ENCODE data around the gene CP.
"Not testable (repeated sequence)": the region's sequence is repeated elsewhere in the genome, so short reads cannot be mapped to it uniquely, and the experiment has no call there.

CP gene

DNA sequence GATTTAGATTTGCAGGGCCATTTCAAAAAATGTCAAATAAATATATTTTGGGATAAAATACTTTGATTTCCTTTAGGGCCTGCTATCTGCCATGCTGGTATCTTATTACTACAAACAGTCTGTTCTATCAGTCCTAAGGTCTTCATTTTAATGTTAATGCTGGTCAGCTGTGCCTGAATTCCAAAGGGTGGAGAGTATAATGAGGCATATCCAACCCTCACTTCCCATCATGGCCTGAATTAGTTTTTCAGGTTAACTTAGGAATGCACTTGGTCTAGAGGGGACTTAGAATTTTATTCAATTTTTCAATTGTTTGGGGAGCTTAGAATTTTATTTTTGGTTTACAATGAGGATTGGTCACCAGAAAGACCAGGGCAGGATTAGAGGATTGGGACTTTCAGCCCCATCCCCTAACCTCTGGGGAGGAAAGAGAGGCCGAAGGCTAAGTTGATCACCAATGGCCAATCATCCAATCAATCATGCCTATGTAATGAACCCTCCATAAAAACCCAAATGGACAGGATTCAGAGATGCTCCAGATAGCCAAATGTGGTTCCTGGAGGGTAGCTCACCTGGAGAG, 17.8 kb upstream of the CP start:
- H3K4me1 Mint-ChIP-seq (ENCODE audit: low read depth): peaks cover 3% of the 10 kb centered on the region
- no peak overlapping the region for H3K27ac Mint-ChIP-seq
- peaks cover 6% of the 10 kb centered on the region for H3K27me3 Mint-ChIP-seq
- no peak for DNase-seq
- no peaks in the 10 kb centered on the region for H3K36me3 Mint-ChIP-seq (ENCODE audit: low read depth)
- H3K9me3 Mint-ChIP-seq: no peaks in the 10 kb centered on the region
- no peak overlapping the region for H3K4me3 Mint-ChIP-seq

DNA sequence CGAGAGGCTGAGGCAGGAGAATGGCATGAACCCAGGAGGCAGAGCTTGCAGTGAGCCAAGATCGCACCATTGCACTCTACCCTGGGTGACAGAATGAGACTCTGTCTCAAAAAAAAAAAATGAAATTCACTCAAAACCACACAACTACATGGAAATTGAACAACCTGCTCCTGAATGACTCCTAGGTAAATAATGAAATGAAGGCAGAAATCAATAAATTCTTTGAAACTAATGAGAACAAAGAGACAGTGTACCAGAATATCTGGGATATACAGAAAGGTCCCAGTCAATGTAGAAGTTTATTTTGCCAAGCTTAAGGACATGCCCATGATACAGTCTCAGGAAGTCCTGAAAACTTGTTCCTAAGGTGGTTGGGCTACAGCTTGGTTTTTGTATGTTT, 16.6 kb upstream of the CP start:
- DNase-seq; H3K27me3 Mint-ChIP-seq; H3K4me1 Mint-ChIP-seq (ENCODE audit: low read depth); H3K4me3 Mint-ChIP-seq; H3K9me3 Mint-ChIP-seq; H3K27ac Mint-ChIP-seq; H3K36me3 Mint-ChIP-seq (ENCODE audit: low read depth): not testable (repeated sequence)

DNA sequence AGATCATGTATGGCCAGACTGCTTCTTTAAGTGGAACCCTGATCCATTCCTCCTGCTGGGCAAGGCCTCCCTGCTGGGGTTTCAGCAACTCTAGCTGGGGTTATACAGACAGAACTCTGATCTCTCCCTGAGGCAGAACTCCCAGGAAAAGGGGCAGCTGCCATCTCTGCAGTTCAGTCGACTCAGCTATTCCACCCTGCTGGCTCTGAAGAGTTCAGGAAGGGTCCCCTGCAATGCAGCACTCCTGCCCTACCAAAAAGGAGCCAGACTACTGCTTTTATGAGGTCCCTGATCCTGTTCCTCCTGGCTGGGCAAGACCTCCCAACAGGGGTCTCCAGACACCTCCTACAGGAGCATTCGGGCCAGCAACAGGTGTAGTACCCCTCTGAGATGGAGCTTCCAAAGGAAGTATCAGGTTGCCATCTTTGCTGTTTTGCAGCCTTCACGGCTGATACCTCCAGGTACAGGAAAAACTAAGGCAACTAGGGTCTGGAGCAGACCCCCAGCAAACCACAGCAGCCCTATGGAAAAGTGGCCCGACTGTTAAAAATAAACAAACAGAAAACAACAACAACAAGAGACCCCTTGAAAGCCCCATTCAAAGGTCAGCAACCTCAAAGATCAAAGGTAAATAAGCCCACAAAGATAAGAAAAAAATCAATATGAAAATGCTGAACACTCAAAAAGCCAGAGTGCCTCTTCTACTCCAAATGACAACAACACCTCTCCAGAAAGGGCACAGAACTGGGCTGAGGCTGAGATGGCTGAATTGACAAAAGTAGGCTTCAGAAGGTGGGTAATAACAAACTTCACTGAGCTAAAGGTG, 14.2 kb upstream of the CP start:
- no peak for DNase-seq
- H3K4me3 Mint-ChIP-seq: no peak overlapping the region
- no peak overlapping the region for H3K27ac Mint-ChIP-seq
- peaks cover 8% of the 10 kb centered on the region for H3K27me3 Mint-ChIP-seq
- H3K9me3 Mint-ChIP-seq: no peaks in the 10 kb centered on the region
- H3K36me3 Mint-ChIP-seq (ENCODE audit: low read depth): no peaks in the 10 kb centered on the region
- no peaks in the 10 kb centered on the region for H3K4me1 Mint-ChIP-seq (ENCODE audit: low read depth)

DNA sequence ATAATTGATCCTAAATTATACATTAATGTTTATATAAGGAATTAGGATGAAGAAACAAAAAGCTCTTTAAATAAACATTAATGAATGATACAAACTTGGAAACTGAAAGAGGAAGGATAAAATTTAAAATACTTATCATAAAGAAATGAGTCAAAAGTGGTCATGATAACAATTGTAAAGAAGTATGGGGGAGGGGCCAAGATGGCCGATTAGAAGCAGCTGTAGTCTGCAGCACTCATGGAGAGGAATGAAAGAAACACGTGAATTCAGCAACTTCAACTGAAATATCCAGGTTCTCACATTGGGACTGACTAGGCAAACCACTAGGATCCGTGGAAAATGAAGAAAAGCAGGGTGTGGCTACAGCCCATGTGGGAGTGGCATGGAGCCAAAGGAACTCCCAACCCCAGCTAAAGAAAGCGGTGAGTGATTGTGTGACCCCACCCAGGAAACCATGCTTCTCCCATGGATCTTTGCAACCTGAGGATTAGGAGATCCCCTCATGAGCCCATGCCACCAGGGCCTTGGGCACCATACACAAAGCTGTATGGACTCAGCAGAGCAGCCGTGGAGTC, 13.1 kb upstream of the CP start:
- H3K4me3 Mint-ChIP-seq: no peak overlapping the region
- H3K4me1 Mint-ChIP-seq (ENCODE audit: low read depth): no peaks in the 10 kb centered on the region
- no peaks in the 10 kb centered on the region for H3K36me3 Mint-ChIP-seq (ENCODE audit: low read depth)
- no peak for DNase-seq
- peaks cover 12% of the 10 kb centered on the region for H3K27me3 Mint-ChIP-seq
- H3K27ac Mint-ChIP-seq: no peak overlapping the region
- H3K9me3 Mint-ChIP-seq: no peaks in the 10 kb centered on the region

DNA sequence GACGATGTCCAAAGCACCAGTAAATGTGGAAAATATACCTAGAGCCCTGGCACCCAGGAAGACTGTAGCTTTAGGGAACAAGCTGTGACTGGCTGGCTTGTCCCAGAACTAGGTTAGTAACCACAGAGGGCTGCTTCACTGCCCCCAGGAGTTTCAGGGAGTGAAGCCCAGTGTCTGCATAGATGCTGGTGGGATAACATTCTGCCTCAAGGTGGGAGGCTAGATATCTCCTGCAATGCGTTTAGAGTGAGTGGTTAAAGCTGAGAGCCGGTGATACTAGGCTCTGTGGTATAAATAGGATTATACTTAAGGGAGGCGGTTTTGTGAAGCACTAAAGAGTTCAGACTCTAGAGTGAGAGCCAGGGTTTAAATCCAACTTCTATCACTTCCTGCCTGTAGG, 11.7 kb upstream of the CP start:
- H3K27me3 Mint-ChIP-seq: peaks cover 9% of the 10 kb centered on the region
- DNase-seq: no peak
- no peak overlapping the region for H3K4me3 Mint-ChIP-seq
- no peaks in the 10 kb centered on the region for H3K9me3 Mint-ChIP-seq
- H3K4me1 Mint-ChIP-seq (ENCODE audit: low read depth): no peaks in the 10 kb centered on the region
- no peak overlapping the region for H3K27ac Mint-ChIP-seq
- H3K36me3 Mint-ChIP-seq (ENCODE audit: low read depth): no peaks in the 10 kb centered on the region

DNA sequence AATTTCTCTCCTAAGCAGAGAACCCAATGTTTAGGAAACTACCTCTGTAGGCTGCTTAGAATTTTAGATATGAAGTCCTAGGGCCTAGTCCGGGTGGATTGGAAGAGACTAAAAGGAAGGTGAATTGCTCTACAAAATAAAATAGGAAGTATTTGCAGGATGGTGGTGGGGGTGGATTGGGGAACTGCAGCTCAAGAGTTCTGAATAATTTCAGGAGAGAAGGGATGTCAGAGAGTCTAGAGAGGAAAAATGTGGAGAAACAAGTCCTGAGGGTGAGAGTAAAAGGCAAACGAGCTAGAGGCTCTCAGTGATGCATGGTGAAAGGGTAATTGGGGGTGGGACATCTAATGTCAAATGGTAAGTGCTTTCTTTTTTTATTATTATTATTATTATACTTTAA, 10.2 kb upstream of the CP start:
- Mint-ChIP-seq H3K27me3 (peaks cover 6% of the 10 kb centered on the region), H3K27ac (no peak overlapping the region), H3K36me3 (ENCODE audit: low read depth) (no peaks in the 10 kb centered on the region), H3K4me1 (ENCODE audit: low read depth) (no peaks in the 10 kb centered on the region), H3K9me3 (no peaks in the 10 kb centered on the region), H3K4me3 (no peak overlapping the region)
- no peak for DNase-seq

DNA sequence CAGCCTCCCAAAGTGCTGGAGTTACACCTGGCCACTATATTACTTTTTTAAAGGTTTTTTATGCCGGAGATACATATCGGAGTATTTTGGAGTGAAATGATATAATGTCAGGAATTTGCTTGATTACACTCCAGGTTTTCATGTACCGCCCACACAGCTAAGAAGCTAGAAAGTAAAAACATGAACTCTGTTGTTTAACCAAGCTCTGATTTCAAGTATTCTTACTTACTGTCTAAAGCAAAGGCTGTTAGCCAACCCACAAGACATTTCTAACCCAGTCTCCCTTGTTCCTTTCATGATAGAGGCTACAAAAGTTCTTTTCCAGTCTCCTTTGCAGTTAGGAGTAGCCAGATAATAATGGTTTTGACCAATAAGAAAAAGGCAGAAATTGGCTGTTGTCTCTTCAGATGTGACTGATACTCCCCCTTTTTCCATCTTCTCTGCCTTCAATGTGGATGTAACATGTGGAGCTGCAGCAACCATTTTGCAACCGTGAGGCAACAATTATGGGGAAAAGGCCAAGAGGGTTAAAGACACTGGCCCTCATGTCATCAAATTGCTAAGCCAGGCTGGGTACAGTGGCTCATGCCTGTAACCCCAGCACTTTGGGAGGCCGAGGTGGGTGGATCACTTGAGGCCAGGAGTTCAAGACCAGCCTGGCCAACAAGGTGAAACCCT, 6.1 kb upstream of the CP start:
- H3K36me3 Mint-ChIP-seq (ENCODE audit: low read depth): no peaks in the 10 kb centered on the region
- H3K9me3 Mint-ChIP-seq: no peaks in the 10 kb centered on the region
- H3K4me1 Mint-ChIP-seq (ENCODE audit: low read depth): peaks cover 28% of the 10 kb centered on the region
- peaks cover 8% of the 10 kb centered on the region for H3K27me3 Mint-ChIP-seq
- DNase-seq: no peak
- H3K27ac Mint-ChIP-seq: no peak overlapping the region
- no peak overlapping the region for H3K4me3 Mint-ChIP-seq

DNA sequence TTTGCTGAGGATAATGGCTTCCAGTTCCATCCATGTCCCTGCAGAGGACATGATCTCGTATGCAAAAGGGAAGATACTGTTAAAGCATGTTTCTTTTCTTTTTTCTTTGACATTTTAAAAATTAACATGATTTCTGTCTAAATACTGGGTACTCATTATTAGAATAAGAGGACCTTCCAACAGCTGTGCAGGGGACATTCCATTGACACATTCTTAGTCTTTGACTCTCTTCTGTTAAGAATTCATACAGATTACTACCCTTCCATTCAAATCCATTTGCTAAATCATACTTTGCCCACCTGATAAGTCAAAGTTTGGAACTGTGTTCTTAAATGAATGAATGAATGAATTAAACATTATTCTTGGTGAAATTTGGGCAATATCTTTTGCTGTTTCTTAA, 5.1 kb upstream of the CP start:
- H3K27me3 Mint-ChIP-seq: peaks cover 6% of the 10 kb centered on the region
- no peaks in the 10 kb centered on the region for H3K9me3 Mint-ChIP-seq
- no peaks in the 10 kb centered on the region for H3K36me3 Mint-ChIP-seq (ENCODE audit: low read depth)
- no peak for DNase-seq
- H3K27ac Mint-ChIP-seq: no peak overlapping the region
- no peak overlapping the region for H3K4me3 Mint-ChIP-seq
- H3K4me1 Mint-ChIP-seq (ENCODE audit: low read depth): peaks cover 28% of the 10 kb centered on the region

DNA sequence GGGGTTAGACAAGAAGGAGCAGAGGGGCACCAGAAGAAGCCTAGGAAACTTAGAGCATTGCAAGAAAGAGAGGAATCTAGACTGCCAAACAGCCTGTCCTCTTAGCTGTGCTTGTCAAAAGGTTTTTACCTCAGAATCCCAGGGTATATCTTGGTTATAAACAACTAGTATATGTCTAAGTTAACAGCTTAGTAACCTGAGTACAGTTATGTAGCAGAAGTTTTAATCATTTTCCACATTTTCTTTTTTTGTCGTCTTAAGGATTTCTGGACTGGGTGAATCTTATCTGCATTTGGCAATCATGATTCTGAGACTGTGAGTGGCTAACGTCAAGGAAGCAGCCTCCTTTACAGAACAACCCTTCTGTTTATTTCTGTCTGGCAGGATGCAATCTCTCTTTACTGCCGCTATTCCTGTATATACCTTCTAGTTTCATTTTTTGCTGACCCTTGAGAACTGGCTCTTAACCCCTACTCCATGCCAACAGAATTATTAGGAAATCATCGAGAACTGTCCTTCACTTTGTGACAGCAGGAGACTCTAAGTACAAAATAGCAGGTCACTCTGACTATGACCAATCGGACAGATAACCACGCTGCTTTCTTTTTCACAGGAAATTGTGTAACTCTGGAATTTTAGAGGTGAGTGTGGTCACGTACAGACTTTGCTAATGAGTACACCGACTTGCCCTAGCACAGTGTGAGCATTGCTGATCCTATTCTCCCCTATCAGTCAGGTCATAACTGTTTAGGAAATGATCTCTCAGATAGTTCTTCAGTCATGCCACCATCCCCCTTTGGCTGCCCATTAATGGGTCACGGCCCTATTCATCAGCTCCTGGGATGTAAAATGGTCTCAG, 3.3 kb upstream of the CP start:
- Mint-ChIP-seq H3K4me1 (ENCODE audit: low read depth) (peaks cover 28% of the 10 kb centered on the region), H3K36me3 (ENCODE audit: low read depth) (no peaks in the 10 kb centered on the region), H3K27ac (peak overlapping the region; percentile 84), H3K27me3 (peaks cover 2% of the 10 kb centered on the region), H3K9me3 (no peaks in the 10 kb centered on the region), H3K4me3 (peak overlapping the region; percentile 57)
- no peak for DNase-seq

DNA sequence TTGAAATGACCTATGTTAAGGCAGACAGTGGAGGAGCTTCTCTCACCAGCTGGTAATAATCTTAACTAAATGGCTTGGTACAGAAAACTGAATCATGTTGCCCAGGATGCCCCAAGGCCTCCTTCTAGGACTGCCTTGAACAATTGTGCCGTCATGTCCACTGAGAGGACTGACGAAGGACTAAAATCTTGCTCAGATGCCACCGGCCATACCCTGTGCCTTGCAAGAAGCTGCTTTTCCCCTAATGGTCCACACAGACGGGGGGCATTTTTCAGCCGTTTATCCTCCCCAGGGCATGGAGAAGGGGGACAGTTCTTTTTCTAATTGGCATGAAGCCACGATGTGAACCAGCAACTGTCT, 1.8 kb upstream of the CP start:
- no peak for DNase-seq
- peaks cover 28% of the 10 kb centered on the region for H3K4me1 Mint-ChIP-seq (ENCODE audit: low read depth)
- H3K36me3 Mint-ChIP-seq (ENCODE audit: low read depth): no peaks in the 10 kb centered on the region
- no peak overlapping the region for H3K4me3 Mint-ChIP-seq
- no peaks in the 10 kb centered on the region for H3K9me3 Mint-ChIP-seq
- H3K27me3 Mint-ChIP-seq: peaks cover 2% of the 10 kb centered on the region
- H3K27ac Mint-ChIP-seq: no peak overlapping the region

DNA sequence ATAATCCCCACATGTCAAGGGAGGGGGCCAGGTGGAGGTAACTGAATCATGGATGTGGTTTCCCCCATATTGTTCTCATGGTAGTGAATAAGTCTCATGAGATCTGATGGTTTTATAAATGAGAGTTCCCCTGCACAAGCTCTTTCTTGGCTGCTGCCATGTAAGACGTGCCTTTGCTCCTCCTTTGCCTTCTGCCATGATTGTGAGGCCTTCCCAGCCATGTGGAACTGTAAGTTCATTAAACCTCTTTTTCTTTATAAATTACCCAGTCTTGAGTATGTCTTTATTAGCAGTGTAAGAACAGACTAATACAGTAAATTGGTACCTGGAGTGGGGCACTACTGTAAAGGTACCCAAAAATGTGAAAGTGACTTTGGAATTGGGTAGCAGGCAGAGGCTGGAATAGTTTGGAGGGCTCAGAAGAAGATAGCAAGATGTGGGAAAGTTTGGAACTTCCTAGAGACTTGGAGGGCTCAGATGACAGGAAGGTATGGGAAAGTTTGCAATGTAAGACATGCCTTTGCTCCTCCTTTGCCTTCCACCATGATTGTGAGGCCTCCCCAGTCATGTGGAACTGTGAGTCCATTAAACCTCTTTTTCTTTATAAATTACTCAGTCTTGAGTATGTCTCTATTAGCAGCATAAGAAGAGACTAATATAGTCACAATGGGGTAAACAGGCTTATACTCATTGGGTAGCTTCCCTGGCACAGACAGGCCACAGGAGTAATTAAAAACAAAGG, 2.1 kb downstream of the CP start:
- not testable (repeated sequence) for H3K36me3 Mint-ChIP-seq (ENCODE audit: low read depth); DNase-seq; H3K27me3 Mint-ChIP-seq; H3K9me3 Mint-ChIP-seq; H3K4me3 Mint-ChIP-seq; H3K27ac Mint-ChIP-seq
- H3K4me1 Mint-ChIP-seq (ENCODE audit: low read depth): peaks cover 12% of the 10 kb centered on the region

DNA sequence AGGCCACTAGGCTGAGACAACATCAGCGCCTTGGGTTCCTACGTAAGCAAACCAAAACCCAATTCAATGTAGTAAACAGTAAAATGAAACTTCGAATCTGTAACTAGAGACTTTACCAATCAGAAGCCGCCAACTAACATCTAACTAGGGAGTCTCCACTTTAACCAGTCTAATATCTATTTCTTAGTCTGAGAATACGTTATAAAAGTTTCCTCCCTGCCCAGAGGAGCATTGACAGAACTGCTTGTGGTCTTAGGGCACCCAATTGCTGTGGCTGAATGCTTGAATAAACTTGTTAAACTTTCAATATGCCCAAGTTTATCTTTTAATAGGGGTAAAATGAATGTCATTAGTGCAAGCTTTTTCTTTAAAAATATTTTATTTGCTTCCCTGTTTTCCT, 4.3 kb downstream of the CP start:
- Mint-ChIP-seq H3K27ac (no peak overlapping the region), H3K4me3 (no peak overlapping the region), H3K9me3 (no peaks in the 10 kb centered on the region), H3K36me3 (ENCODE audit: low read depth) (no peaks in the 10 kb centered on the region), H3K4me1 (ENCODE audit: low read depth) (no peaks in the 10 kb centered on the region), H3K27me3 (no peaks in the 10 kb centered on the region)
- DNase-seq: no peak

DNA sequence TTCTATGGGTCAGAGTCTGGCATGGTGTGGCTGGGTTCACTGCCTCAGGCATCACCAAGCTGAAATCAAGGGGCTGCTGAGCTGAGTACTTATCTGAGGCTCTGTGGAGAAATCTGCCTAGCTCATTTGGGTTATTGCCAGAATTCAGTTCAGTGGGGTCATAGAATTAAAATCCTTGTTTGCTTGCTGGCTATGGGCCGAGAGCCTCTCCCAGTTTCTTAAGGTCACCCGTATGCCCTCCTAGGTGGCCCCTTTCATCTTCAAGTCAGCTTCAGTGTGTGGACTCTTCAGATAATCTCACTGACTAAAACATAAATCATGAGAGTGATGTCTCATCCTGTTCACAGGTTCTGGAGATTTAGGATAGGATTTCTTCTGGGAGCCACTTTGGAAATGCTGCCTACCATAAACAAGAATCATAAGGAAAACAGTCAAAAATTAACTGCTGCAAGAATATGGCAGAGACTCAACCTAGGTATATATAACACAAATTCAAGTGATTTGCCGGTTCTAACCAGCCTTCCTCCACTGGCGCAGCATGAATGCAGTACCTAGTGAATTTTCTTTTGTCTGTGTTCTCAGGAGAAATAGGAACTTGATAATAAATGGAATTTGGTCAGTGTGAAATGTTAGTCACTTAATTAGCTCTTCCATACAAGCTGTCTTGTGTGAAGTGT, 5.3 kb downstream of the CP start:
- H3K9me3 Mint-ChIP-seq: no peaks in the 10 kb centered on the region
- no peaks in the 10 kb centered on the region for H3K4me1 Mint-ChIP-seq (ENCODE audit: low read depth)
- no peaks in the 10 kb centered on the region for H3K36me3 Mint-ChIP-seq (ENCODE audit: low read depth)
- DNase-seq: no peak
- no peak overlapping the region for H3K4me3 Mint-ChIP-seq
- H3K27ac Mint-ChIP-seq: no peak overlapping the region
- no peaks in the 10 kb centered on the region for H3K27me3 Mint-ChIP-seq
